ENCODE data around the gene JCAD.

GRCh38 chr10:30022590-30022989, 36.8 kb downstream of the JCAD start:
- TF ChIP-seq SUZ12 (IDR thresholded peaks at IDR 0.05; ENCODE audit: unreplicated experiment) (no peak), SKIL (IDR thresholded peaks at IDR 0.05; ENCODE audit: low read depth, poor library complexity, severe bottlenecking) (no peak), KLF5 (IDR thresholded peaks at IDR 0.05; ENCODE audit: partially characterized antibody) (no peak), CTCF (IDR thresholded peaks at IDR 0.05 in 2 of 3, conservative IDR thresholded peaks at IDR 0.05 in 1 of 3; ENCODE audit: control insufficient read depth in 2 of 3, extremely low read depth in 1 of 3, insufficient read depth in 1 of 3, low read depth in 3 of 3, low read length in 3 of 3) (no peak), NR2C2 (IDR thresholded peaks at IDR 0.05; ENCODE audit: borderline replicate concordance, control insufficient read depth, insufficient read length, low read depth) (no peak), EGR1 (IDR thresholded peaks at IDR 0.05; ENCODE audit: borderline replicate concordance in 1 of 2, low read depth in 2 of 2, low read length in 2 of 2) (no peak), REST (IDR thresholded peaks at IDR 0.05; ENCODE audit: low read depth, low read length) (no peak), NFYA (IDR thresholded peaks at IDR 0.05; ENCODE audit: borderline replicate concordance, low read depth, low read length) (no peak), IRF3 (IDR thresholded peaks at IDR 0.05) (no peak), HDAC6 (IDR thresholded peaks at IDR 0.05; ENCODE audit: unreplicated experiment) (no peak), EZH2 (IDR thresholded peaks at IDR 0.05; ENCODE audit: borderline replicate concordance, control insufficient read depth, low read depth, low read length) (no peak)

All from GM12878 (cell line).